ENCODE data around the gene ERAP2.

- TF ChIP-seq CTCF (IDR thresholded peaks at IDR 0.05) (no peak), POLR2A (IDR thresholded peaks at IDR 0.05) (no peak)
These were observed 5.3 kb downstream of the ERAP2 start for GRCh38 chr5:96881511-96882115.

Data from heart left ventricle (tissue), 13 donors.